Dedifferentiated amniotic fluid mesenchymal stem cell (primary cell): ENCODE data around the gene WDR35.

ENCODE experiments used
- DNase-seq: peaks from one replicate; pipeline ENCODE4 v3.0.0-alpha.2; 2016; ENCODE audit errors: extremely low spot score

WDR35 gene

DNA sequence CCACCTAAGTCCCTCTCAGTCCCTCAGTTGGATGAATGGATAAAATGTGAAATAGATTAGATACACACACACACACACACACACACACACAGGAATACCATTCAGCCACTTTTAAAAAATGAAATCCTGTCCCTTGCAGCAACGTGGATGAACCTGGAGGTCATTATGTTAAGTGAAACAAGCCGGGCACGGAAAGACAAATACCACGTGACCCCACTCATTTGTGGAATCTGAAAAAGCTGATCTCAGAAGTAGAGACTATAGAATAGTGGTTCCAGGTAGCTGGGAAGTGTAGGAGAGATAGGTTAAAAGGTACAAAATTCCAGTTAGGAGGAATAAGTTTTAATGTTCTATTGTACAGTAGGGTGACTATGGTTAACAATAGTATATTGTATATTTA, 119.1 kb downstream of the WDR35 start:
- no peak for DNase-seq

DNA sequence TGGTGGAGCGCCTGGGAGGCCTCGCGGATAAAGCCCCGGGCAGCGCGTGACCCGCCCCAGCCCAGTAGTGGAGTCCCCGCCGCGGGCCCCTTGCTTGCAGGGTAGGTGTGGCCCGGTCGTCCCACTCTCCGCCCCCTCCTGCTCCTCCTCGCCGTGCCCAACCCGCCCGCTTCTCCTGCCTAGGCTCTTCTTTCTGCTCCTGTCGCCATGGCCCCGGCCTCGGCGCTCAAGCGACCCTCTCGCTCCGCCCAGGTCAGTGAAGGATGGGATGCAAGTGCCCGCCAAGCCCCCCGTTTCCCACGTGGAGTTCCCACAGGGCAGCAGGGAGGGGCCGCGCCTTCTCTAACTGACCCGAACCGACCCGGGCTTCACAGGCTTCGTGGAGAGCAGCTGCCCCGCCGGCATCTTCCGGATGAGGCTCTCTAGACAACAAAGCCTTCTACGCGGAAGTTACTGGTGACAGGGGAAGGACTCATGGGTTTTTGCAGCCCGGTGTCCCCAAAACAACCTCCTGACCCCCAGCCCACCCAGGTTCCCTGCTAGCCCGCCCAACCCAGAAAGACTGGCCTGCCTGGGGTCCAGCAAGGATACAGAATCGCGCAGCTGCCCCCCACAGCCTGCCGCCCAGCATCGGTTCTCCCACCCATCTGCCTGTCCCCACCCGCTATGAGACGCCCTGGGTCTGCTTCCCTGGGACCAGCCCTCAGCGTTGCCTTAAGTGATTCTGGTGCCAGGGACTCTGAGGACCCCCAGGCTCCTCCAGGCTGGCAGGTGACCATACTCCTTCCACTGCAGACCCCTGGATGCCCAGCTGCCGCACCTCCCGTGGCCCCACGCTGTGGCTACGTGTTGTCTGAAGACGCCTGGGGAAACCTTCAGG, 121.0 kb downstream of the WDR35 start:
- DNase-seq: no peak

DNA sequence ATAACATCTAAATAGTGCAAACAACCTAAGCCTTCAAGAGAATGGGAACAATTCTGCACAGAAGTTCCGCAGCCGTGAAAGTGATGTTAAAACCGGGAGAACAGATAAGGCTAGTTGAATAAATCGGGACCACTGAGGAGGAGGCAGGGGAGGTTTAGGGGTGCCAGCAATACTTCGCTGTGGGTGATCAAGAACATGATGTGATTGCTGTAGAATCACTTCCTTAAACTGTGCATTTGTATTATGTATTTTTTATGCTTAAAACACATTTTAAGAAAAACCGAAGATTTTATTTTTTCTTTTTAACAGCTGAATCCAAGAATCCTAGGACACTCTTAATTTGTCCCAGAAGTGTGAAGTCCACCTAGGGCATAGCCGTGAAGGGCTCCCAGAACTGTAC, 121.7 kb downstream of the WDR35 start:
- no peak for DNase-seq

DNA sequence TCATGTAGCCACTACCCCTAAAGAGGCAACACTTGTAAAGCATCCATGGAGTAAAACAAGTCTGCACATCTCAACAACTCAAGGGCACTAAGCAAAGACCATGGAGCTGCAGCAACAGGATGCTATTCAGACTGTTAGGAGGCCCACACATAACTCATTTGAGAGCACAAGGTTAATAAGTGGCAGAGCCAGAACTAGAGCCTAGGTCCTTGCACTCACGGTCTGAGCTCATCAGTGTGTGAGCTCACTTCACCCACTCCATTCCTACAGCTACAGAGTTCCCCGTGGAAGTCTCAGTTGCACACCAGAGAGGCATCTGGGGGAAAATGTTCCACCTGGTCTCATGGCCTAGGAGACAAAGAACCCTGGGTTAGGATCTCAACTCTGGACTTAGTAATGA, 123.1 kb downstream of the WDR35 start:
- DNase-seq: no peak

DNA sequence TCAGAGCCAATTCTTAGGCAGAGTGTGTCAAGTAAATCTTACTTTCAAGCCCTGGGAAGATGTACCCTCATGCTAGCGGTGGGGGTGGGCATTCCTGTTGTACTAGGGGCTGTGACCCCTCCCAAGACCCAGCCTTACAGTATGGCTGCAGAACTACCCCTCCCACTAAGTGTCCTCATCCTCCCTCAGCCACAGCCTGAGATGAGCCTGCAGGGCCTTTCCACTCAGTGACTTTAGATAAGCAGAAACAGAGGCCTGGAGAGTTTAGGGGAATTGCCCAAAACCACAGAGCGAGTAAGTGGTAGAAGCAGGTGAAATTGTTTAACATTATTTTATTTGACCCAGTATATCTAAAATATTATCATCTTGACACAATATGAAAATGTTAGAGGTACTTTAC, 124.8 kb downstream of the WDR35 start:
- no peak for DNase-seq

DNA sequence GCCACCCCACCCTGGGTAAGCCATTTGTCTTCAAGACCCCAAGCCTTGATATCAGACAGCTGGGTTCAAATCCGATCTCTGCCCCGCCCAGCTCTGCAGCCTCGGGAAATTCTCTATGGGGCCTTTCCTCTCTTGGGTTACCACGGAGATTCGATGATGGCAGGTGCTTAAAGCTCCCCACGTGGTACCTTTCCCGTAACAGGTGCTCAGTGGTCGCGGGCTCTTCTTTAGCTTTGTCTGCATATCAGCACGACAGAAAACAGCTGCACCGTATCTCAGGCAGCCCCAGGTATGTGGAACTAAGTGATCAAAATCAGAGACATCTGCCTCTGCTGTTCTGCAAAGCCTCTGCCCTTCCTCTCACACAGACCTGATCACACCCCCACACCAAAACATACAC, 125.5 kb downstream of the WDR35 start:
- DNase-seq: no peak

DNA sequence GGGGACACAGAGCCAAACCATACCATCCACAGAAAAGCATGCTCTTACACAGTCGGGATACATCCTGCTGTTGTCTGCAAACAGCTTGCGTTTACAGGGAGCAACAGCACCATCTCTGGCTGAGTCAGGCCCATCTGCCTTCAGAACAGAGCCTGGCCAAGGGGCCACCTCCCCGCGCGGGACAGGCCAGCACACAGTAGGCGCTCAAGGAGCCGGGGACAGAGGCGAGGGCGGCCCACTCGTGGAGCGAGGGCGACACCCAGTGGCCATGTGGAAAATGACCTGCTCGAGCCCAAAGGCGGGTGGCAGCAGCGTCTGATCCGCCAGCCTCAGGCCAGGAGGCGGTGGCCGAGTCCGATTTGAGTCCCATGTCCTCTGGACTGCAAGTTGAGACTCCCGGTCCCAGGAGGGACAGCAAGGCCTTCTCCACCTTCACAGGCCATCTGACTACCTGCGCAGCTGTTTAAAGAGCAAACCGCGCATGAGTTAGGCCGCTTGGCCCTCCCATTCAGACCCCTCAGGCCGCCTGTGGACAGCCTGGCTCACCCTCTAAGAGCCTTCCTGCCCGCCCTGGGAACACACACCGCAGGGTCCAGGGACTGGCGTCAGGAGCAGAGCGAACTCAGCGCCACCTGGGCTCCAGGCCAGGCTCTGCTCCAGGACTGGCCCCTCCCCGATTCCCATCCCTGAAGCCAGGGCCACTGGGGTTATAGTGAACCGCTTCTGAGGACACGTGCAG, 126.4 kb downstream of the WDR35 start:
- peak; percentile 32 for DNase-seq

DNA sequence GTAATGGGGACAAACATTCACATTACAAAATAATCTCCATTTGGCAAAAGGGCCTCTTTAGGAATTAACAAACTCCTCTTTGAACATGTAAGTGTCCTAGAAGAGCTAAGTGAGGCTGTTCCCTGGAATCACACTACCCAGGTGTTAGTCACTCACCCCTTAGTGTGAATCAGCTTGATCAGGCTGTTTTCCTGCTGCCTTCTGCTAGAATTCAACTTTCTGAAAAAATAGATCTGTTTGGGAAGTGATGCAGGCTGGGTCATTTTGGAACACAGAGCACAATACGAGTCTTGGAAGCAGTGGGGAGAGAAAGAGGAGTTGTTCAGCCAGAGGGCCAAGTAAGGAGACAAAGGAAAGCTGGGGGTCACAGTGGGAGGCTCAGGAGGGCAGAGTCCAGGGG, 128.1 kb downstream of the WDR35 start:
- DNase-seq: no peak
